HG02970 (cell line): ENCODE data around the gene DMRT3.
"Not testable (repeated sequence)": the region's sequence is repeated elsewhere in the genome, so short reads cannot be mapped to it uniquely, and the experiment has no call there.

Source experiments
- ATAC-seq: cut with Tn5 transposase; IDR thresholded peaks from one replicate; pipeline ENCODE4 v1.9.1; 2021; ENCODE audit warnings: mild to moderate bottlenecking, moderate library complexity, moderate number of reproducible peaks; ENCODE audit not compliant: unreplicated experiment, low FRiP score

DMRT3 gene

GRCh38 chr9:998299-999110 lies 22.1 kb downstream of the DMRT3 start:
- not testable (repeated sequence) for ATAC-seq

GRCh38 chr9:1001838-1002237 lies 25.4 kb downstream of the DMRT3 start:
- ATAC-seq, result no peak

- no peak for ATAC-seq
Observed at GRCh38 chr9:1002678-1003077, 26.2 kb downstream of the DMRT3 start.

GRCh38 chr9:1005043-1005667 lies 28.7 kb downstream of the DMRT3 start:
- ATAC-seq, result no peak

GRCh38 chr9:1007312-1007711 lies 30.9 kb downstream of the DMRT3 start:
- ATAC-seq, result no peak

GRCh38 chr9:1008216-1008615 lies 31.8 kb downstream of the DMRT3 start:
- no peak for ATAC-seq

- ATAC-seq, result peak; percentile 98
Observed at GRCh38 chr9:1009101-1009707, 32.7 kb downstream of the DMRT3 start.

GRCh38 chr9:1013021-1013420 lies 36.6 kb downstream of the DMRT3 start:
- ATAC-seq, result no peak

- ATAC-seq, result no peak
Observed at GRCh38 chr9:1014225-1014624, 37.8 kb downstream of the DMRT3 start.

- no peak for ATAC-seq
Observed at GRCh38 chr9:1014640-1015039, 38.2 kb downstream of the DMRT3 start.

- ATAC-seq, result no peak
Observed at GRCh38 chr9:1018121-1018520, 41.7 kb downstream of the DMRT3 start.

- ATAC-seq, result no peak
Observed at GRCh38 chr9:1024112-1024511, 47.7 kb downstream of the DMRT3 start.

- ATAC-seq, result no peak
Observed at GRCh38 chr9:1025131-1025530, 48.7 kb downstream of the DMRT3 start.

- ATAC-seq, result no peak
Observed at GRCh38 chr9:1026219-1026618, 49.8 kb downstream of the DMRT3 start.

GRCh38 chr9:1028501-1029190 lies 52.2 kb downstream of the DMRT3 start:
- ATAC-seq, result no peak

- ATAC-seq, result no peak
Observed at GRCh38 chr9:1031951-1032601, 55.6 kb downstream of the DMRT3 start.

GRCh38 chr9:1034271-1034670 lies 57.8 kb downstream of the DMRT3 start:
- ATAC-seq, result no peak

GRCh38 chr9:1039589-1039988 lies 63.1 kb downstream of the DMRT3 start:
- ATAC-seq, result no peak
